Stimulated activated CD4-positive, alpha-beta T cell treated with anti-CD3 and anti-CD28 coated beads, Interleukin-2, amount 100 ng/mL, for 48 hours (primary cell): ENCODE results near the gene FERMT2.
"Not testable (repeated sequence)": the region's sequence is repeated elsewhere in the genome, so short reads cannot be mapped to it uniquely, and the experiment has no call there.

Source experiments
- DNase-seq, 2 donors: peaks; one replicate each; pipeline ENCODE4 v3.0.0-alpha.2; 2020

The FERMT2 gene

DNA sequence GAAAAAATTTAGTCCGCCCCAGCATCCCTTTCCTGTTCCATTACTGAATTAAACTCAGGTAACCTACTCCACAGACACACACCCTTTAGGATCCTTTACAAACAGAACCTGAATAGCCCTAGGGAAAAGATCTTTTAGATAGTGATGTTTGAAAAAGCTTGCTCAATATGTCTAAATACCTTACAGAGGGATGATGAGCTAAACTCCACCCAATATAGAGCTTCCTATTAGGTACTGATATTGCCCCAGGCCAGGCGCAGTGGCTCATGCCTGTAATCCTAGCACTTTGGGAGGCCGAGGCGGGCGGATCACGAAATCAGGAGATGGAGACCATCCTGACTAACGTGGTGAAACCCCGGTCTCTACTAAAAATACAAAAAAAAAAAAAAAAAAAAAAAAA, 50.1 kb downstream of the FERMT2 start:
- no peak for DNase-seq

DNA sequence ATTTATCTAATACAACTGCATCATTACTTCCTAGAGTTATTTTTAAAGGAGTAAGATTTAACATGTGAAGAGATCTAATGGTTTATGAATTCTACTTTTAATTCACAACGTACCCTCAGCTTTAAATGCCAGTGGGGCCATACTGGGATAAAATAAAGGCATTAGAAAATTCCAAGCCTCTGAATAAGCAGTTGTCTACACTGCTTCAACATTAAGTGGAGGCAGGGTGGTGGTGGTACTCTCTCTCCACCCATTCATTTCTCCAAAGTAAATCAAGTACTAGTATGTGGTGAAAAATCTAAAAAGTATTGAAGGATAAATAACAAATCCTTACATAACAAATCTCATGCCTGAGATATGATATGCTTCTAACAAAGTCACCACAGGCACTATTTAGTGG, 52.4 kb downstream of the FERMT2 start:
- no peak for DNase-seq

DNA sequence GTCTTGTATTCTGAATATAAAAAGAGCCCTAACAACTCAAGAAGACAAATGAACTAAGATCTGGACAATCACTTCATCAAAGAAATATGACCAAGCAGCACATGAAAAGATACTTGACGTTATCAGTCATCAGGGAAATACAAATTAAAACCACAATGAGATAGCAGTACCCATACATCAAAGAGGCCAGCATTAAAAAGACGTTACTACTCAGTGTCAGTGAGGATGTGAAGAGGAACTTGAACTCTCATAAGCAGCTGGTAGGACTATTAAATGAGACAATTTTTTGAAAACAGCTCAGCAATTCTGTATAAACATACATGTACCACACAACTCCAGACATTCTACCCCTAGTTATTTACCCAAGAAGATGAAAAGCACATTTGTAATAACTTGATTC, 55.9 kb downstream of the FERMT2 start:
- no peak for DNase-seq

DNA sequence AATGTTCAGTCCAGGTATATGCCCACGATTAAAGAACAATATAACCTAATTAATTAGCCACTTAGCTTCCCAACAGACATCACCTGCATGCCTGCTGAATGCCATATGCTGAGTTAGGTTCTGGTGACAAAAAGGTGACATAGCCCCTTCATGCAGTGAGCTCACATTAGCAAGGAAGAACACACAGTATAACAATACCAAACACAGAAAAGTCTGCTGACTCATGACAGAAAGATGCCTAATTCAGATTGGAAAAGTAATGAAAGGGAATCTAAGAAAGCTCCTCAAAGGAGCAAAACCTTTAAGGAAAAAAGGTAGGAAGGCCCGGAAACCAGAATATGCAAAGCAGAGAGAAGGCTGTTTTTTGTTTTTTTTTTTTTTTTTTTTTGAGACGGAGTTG, 59.0 kb downstream of the FERMT2 start:
- no peak for DNase-seq

DNA sequence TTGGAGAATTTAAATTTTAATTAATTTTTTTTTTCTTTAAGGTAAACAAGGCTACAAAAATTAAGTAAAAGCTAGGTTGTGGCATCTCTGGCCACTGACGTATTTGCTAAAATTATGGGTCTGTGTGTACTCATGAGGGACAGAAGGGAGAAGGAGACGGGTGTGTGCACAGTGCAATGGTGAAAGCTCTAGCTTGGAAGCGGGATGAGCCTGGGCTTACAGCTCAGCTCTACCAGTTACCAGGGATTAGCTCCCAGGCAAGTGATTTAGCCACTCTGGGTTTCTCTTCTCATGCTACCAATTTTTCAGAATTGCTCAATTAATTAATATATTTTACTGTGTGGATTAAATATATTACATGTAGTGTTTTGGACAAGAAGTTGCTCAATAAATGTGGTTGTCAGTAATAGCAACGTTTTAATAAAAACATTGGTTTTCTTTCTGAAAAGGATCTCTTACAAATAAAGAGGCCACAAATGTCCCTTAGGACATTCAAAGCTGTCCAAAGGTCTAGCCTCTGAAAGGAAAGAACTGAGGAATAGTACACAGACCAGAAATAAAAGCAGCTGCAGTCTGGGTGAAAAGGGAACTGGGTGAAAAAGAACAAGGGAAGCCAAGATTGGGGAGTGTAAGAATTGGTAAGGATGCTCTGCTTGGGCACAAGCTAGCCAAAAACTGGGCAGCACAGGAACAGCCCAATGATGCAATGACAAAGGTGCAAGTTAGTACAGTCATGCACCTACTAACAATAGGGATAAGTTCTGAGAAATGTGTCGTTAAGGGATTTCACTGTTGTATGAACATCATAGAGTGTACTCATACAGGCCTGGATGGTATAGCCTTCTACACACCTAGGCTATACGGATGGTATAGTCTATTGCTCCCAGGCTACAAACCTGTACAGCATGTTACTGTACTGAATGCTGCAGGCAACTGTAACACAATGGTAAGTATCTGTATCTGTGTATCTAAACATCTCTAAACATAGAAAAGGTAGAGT, 61.7 kb downstream of the FERMT2 start:
- no peak for DNase-seq

DNA sequence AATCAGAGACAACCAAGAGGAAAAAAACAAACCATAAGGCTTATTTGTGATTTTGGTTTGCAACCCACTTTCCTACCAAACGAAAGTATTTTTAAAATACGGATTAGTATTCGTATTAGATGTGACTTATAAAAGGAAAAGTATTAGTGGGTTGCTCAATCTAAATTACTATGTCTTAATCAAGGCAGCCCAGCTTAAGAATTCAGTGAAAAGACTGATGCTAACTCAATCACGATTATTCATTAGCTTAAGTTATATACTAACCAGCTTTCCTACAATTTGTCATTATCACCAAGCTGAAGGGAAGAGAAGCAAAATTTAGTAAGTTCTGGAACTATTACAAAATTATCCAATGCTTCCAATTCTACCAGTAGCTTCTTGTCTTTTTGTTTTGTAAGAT, 62.7 kb downstream of the FERMT2 start:
- no peak for DNase-seq

DNA sequence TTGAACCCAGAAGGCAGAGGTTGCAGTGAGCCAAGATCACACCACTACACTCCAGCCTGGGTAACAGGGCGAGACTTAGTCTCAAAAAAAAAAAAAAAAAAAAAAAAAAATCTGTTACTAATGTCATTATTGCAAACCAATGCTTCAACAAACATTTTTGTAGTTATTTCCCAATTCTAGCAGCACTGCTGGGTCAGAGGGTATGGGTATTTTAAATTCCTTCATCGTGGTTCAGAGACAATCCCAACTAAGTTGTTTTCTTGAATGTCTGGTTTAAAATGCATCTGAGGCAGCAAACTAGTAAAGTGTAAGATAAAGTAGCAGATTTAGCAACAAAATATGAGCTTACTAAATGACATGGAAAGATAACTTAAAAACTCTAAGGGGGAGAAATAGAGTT, 65.6 kb downstream of the FERMT2 start:
- DNase-seq: no peak

DNA sequence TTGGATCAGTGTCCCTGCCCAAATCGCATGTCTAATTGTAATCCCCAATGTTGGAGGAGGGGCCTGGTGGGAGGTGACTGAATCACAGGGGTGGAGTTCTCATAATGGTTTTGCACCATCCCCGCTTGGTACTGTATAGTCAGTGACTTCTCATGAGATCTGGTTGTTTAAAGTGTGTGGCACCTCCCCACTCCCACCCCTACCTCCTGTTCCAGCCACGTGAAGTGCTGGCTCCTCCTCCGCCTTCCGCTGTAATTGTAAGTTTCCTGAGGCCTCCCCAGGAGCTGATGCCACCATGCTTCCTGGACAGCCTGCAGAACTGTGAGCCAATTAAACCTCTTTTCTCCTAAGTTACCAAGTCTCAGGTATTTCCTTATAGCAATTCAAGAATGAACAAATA, 67.2 kb downstream of the FERMT2 start:
- no peak for DNase-seq

DNA sequence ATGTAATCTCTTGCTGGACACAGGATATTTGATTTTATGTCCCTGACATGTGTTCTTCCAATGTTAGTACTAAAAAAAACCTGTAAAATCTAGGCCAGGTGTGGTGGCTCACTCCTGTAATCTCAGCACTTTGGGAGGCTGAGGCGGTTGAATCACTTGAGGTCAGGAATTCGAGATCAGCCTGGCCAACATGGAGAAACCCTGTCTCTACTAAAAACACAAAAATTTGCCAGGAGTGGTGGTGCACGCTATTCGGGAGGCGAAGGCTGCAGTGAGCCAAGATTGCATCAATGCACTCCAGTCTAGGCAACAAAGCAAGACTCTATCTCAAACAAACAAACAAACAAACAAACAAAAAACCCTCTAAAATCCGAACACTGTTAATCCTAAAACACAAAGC, 68.0 kb downstream of the FERMT2 start:
- no peak for DNase-seq

DNA sequence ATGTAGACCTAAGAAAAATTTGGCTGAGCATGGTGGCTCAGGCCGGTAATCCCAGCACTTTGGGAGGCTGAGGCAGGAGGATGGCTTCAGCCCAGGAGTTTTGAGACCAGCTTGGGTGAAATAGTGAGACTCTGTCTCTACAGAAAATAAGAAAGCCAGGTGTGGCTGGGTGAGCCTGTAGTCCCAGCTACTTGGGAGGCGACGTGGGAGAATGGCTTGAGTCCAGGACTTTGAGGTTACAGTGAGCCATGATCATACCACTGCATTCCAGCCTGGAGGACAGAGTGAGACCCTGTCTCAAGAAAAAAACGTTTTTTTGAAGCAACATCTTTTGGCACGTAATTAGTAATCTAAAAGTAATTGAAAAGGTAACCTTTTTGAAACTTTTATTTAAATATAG, 70.9 kb downstream of the FERMT2 start:
- DNase-seq: no peak

DNA sequence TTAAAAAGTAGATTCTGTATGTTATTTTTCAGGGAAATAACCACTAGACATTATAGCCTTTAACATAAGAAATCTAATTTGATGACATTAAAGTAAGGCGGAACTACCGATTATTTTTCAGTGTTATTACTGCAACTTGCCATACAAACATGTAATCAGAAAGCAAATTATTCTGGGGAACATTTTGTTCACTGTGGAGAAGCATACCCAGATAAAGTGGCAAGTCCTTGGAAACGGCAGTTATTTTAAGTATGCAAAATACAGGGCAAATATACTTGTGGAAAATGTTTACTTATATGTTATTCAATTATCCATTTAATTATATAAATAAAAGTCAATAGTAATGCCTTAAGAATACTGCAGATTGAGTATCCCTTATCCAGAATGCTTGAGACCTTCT, 71.9 kb downstream of the FERMT2 start:
- no peak for DNase-seq

DNA sequence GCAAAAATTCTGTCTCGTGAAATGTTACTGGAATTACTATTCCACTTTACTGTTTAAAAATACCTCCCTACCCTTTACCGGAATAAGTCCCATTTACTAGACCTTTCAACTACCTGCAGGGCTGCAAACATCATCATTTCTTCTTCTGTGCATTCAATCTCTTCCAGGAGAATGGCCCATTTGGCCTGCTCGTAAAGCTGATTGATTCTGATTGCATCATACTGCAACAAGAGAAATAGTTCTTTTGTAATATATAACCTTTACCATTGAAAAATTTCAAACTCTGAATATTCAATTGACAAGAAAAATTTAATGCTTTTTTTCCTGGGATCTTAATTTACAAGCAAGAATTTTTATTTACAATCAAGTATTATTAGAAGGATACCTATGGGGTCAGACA, 72.4 kb downstream of the FERMT2 start:
- no peak for DNase-seq

DNA sequence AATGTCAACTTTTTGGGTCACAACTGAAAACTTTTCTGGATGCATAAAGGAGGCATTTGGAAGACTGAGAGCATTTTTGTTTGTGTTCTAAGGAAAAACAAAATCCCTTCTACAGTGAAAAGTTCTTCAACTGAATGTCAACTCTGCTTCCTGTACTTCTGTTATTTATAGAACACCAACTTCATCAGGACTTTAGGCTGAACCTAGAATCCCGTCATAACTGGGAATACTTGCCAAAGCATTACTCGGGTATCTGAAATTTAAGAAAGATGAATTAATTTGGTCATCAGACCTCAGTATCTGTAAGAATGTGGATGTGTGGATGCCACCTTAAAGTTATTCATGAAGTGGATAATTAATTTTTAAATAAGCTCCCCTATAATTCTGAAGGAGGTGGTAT, 73.2 kb downstream of the FERMT2 start:
- DNase-seq: no peak

DNA sequence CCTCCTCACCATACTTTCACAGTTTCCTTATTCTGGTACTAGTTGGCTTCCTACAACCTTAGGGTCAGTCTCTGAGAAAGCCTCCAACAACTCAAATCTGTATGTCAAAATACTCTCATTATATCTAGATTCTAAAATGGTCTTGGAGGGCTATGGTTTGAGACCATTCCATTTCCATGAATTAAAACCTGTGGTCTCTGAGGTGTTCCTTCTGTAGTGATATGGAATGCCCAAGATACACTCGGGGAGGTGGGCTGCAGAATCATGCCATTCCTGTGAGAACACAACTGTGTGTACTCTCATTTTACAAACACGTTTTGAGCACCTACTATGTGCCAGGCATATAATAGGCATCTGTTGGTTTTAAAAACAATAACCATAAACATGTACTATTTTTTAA, 74.0 kb downstream of the FERMT2 start:
- no peak for DNase-seq

DNA sequence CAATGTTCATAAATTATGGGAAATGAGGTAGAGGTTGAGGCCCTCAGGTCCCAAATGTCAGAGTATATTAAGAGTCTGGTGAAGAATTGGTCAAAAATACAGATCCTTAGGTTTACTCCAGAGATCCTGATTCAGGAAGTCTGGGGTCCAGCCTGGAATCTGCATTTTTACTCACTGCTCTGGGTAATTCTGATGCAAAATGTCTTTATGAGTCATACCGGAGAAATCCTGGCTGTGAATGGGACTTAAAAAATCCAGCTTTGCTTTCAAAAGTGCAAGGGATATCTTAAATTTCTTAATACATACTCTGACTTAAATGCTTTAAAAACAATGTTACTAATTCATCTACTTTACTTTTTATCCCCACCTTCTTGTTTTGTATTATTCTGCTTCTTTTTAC, 74.5 kb downstream of the FERMT2 start:
- no peak for DNase-seq

DNA sequence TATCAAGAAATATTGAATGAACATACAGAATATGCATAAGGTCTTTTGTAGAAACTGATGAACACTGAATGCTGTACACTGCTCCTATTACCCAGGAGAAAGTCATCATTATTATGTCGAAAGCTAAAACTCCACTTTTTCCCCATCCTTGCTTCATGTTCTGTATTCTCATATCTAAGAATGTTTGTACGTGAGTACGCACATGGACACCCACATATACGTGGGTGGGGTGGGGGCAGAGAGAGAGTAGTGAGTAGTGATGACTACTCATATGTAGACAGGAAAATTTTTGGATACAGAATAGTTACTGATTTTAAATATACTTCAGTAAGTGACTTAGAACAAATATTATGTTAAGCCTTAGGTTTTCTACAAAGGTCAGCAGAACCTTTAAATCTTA, 75.1 kb downstream of the FERMT2 start:
- no peak for DNase-seq

DNA sequence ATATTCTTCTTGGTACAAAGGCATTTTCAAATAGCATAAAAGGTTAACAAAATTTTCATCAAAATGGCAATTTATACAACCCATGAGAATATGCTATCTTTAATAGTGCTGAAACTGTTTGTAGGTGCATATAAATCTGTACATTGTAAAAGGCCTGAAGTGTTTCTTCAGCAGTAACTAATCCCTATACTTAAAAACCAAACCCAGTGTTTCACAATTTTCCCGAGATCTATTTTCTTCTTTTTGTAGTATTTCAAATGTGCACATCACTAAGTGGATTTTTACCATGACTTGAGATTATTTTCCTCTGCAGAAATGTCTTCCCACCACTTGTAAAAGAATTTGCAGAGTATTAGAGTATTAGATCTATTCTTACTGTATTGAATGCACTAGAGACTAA, 76.5 kb downstream of the FERMT2 start:
- no peak for DNase-seq

DNA sequence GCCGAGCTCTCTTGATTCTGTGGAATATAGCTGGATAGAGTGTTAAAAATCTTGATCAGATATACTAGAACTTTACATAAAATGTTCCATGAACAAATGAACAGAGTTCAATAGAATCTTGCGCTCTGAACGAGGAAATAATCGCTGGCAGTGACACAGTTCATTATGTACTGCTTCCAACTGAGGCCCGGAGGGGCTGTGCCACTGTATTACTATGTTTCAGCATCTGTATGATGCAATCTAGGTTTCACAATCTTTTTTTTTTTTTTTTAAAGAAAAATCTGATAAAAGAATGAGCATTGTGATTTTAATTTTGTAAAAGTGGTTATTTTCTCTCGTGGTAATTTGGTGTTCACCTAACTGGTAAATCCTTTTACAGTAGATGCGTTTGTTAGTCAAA, 77.2 kb downstream of the FERMT2 start:
- DNase-seq: no peak

DNA sequence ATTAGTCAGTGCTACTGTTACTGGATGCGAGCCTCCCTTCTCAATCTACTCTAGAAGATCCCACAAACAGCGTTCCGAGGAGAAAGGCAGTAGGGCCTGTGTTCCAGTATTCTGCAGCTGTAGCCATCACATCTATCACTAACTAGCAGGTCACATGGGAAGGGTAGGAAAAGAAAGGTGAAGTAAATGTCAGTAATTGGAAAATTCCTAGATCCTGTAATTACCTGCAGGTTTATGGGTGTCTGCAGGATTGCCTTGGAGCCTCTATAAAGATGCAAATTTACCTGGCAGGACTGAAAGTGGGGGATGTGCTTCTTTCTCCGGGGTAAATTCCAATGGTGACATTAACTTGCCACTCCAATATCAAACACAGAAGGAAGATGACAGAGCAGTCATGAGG, 77.8 kb downstream of the FERMT2 start:
- no peak for DNase-seq

DNA sequence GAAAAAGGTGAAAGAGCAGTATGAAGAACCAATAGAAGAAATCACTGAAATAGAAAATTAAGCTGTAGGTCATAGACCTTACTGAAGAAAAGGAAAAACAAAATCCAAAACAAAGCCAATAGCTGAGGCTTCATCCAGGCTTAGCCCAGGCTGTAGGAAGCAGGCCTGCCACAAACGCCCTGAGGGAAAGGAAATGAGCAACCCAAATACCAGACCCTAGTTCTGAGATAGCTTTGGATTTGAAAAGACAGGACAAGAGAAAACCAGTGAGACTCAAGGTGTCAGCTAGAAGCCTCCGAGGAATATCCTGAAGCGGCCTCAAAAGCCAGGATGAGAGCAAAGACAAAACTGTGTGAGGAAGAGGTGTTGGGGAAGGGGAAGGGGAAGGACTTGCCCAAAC, 79.2 kb downstream of the FERMT2 start:
- no peak for DNase-seq

DNA sequence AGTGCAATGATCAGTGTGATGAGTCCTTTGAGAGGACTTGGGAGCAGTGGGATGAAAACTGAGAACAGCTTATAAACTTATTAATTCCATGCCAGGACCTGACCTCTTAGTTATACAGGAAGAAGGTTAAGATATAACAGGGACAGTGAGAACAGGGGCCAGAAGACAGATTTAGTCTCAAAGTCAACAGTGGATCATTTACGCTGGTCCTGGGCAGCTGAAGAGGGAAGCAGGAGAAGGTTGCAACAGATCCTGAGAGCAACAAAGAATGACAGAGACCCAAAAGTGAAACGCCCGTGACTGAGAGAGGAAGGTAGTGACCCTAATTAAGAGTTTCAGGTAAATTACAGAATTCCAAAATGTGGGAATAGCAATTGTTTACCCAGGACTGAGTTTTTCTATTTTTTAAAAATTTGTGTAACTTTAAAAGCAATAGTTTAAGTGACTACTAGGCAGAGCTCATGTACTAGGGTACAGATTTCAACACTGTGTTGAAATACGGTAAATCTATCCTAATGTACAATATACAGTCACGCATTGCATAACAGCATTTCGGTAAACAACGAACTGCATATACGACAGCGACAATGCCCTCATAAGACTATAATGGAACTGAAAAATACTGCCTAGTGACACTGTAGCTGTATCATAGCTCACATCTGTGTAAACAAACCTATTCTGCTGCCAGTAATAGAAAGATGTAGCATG, 81.8 kb downstream of the FERMT2 start:
- DNase-seq: no peak

DNA sequence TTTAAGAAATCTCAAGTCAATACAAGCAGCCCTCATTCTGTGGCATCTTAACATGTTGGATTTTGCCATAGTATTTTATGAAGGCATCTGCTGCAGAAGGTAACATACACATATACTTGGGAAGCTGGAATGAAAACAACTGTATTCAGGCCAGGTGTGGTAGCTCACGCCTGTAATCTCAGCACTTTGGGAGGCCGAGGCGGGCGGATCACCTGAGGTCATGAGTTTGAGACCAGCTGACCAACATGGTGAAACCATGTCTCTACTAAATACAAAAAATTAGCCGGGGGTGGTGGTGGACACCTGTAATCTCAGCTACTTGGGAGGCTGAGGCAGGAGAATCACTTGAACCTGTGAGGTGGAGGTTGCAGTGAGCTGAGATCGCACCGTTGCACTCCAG, 86.0 kb downstream of the FERMT2 start:
- DNase-seq: not testable (repeated sequence)

DNA sequence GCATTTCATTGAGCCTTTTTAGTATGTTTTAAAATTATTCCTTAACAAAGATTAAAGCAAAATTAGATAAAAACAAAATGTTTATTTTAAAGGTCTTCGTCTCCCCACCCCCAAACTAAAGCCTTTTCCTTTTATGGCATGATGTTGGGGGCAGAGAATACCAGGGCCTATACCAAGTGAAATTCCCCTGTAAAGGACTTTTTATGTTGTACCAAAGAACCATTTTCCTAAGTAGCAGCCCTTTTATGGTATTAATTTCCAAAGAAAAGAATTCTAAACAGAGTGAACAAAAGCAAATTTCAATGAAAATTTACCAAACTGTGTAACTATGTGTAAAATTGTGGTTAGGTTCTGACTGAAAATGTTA, 87.5 kb downstream of the FERMT2 start:
- DNase-seq: no peak

DNA sequence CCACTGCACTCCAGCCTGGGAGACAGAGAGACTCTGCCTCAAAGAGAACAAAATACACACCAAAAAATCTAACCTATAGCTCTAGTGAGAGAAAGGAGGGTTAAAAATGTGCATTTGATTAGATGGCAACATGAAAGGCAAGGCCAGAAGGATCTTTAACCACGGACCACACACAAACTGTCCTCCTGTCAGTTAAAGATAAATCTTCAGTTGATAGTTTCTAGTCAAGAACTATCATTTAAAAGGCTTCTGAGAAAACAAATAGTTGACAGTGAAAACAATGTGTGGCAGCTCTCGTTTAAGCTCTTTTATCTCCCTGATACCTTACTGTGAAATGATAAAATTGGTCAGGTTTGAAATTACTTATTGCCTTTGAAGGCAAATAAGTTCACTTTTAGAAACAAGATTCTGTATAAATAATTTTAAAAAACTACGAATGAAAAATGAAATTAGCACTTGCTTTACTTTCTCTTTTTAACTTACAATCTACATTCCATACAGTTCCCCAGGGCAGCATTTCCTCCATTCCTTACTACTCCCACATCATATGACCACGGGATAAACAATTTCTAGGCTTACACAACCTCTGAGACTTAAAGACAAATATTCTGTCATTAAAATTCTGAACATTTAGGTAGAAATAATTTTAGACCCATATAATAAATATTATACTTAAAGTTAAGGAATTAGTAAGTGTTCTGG, 88.1 kb downstream of the FERMT2 start:
- DNase-seq: no peak
